Measurements from ENCODE around the gene ASZ1.

The ASZ1 gene

DNA sequence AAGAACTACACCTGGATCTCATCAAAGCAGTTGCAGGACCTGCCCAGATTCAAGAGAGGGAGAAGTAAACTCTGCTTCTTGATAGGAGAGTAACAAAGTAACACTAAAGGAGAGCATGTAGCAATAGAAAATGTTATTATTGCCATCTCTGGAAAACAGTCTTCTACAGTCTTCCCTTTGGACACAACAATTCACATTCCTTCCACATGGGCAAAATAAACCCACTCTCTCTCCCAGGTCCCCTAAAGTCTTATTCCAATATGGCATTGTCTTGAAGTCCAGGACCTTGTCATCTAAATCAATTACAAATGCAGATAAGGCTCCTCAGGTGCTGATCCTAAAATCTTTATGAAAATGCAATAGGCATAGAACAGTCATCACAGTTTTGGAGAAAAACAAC, 94.1 kb downstream of the ASZ1 start:
- DNase-seq, result no peak

DNA sequence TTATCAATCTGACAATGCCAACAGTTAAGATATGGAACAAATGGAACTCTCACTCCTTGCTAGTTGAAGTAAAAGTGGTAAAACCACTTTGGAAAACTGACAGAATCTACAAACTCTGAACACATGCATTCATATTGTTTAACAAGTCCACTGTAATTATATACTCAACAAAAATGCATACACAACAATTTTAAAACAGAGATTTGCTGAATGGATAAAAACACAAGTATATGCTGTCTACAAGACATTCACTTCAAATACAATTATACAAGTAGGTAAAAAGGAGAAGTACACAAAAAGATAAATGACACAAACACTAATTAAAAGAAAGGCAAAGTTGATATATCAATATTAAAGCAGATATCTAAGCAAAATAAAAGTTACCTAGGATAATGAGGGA, 95.3 kb downstream of the ASZ1 start:
- no peak for DNase-seq

DNA sequence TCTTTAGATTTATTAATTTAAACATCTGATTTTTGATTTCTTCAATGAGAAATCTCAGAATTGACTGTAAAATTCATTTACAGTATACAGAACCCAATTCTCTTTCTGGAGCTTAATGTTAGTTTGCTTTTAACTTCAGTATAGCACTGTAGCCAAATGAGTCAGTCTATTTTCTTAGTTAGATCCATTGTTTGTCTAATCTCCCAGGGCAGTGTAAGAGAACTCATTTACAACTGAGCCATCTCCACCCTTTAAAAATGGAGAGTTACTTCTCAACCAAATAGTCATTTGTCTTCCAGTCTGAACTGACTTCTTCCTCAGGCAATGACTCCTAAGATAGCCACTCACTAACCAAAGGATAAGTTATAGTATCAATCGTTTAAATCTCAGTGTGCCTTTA, 101.5 kb downstream of the ASZ1 start:
- no peak for DNase-seq

DNA sequence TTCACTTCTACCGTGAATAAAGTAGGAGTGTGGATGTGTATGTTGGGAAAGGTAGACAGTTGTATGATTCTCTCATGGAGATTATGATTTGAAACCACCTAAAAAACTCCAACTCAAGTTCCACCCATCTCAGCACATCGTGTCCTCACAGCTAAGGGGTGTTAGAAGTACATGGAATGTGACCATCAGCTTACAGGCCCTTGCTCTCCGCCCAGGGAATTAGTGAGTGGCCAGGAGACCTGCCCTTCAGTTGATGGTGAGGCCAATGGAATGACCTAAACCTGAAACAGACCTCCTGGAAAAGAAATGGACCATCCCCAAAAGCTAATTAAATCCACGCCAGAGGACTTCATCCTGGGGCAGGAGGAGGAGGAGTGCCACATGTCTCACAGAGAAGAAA, 102.3 kb downstream of the ASZ1 start:
- no peak for DNase-seq

DNA sequence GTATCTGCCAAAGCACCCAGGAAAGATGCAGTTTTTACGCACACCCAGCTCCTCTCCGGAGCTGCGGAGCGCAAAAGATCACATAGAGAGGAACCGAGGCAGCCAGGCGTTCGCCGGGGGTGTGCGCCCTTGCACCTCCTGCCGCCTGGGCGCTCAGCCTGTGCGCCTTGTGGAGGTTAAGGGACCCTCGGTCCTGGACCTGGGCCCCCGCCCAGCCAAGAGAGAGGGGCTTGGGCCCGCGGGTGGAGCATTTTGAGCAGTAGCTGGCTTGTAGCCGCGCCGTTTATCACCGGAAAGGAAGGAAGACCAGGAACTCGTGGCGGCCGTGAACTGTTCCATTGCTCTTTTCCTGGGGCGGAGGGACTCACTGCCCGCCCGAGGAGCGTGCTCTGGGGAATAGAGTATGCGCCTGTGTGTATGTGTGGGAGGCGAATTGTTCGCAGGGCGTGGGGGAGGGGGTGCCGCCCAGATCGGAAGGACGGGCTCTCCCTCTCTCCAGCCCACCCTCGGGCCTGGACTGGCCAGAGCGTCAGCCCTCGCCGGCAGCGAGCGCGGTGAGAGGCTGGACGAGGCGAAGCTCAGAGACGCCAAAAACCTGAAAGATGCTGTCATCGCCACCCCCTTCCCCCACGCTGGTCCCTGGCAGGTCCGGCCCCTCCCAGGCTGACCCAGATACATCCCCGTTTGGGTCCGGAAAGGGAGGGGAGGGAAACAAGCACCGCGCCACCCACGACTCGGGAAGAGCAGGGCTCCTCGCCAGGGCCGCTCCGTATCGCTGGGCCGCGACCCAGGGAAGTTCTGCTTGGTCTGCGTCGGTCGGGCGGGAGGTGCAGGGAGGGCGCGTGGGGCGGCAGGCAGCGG, 103.2 kb downstream of the ASZ1 start:
- no peak for DNase-seq

DNA sequence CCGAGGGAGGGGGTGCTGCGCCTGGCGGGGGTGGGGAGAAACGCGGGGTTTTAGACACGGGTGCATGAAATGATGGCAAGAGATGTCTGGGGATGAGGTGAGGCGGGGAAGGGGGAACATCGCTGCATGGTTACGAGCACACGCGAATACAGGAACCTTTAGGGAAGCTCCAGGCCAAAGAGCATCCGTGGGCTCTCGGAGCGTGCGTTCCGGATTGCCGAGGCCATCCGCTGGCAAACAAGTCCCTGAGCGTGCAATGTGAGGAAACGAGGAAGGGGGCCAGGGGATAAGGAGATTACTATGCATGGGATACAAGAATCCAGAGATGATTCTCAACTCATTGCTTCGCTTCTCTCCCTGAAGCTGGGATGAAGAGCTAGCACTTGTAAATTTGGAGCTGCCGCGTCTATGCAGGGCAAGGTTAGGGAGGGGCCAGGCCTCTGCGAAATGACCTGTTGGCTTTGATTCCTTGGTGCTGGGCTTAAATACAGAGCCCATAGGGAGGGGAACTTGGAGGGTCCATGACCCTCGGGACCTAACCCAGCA, 103.9 kb downstream of the ASZ1 start:
- DNase-seq, result no peak

DNA sequence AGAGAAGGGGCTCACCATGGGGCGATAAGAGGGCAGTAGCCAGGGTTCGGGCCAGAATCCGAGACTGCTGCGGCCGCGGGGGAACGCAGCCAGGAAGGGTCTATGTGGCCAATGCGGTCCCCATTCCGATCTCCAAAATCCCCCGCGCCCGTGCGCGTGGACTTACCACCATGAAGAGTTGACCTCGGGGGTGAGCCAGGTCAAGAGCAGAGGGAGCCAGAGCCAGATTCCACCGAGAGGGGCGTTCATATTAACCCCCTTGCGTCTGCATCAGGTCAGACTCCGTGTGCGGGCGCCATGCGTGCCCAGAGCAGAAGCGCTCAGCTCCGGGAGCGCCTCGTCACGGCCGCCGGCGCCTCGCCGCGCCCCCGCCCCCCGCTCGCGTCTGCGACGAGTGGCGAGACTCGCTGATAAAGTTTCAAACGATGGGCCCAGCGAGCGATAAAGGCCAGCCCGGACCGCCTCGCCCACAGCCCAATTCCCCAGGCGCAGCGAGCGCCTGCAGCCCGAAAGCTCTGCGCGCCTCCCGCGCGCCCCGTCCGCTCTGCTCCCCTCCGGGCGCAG, 104.5 kb downstream of the ASZ1 start, which contains the start of gene WNT2:
Gene WNT2 (minus strand): TSS at position 318 of the 564 bp plus-strand sequence. CDS start 69 bp downstream, at position 249.
- DNase-seq, result no peak

DNA sequence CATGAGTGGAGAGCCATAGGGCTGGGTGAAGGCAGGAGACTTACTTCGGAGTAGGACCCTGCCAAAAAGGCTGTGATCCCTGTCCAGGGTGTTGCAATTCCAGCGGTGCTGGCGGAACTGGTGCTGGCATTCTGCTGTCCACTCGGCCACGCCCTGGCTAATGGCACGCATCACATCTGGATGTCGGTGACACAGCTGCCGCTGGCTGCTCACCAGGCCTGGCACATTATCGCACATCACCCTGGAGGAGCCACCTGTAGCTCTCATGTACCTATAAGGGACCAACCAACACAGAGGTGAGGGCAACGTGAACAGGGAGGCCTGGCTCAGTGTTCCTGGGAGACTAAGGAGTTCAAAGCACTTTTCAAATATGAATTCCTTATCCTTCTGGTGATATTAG, 106.8 kb downstream of the ASZ1 start:
- no peak for DNase-seq

DNA sequence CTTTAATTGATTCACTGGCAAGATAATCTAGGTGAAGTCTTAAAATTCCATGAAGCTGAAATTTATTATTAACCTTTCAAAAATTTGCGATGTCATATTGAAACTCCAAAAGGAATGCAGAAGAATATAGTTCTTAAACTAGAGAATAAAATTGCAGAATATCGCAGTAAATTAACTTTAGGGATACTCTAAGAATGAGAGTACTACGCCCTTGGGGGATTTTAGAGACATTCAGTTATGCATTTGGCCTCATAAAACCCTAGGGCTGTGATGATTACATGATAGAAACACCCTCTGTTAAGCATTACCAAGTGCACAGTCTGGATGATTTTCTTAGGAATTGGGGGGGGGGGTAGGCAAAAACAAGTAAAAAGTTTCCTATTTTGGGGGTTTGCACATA, 108.1 kb downstream of the ASZ1 start:
- DNase-seq, result no peak

DNA sequence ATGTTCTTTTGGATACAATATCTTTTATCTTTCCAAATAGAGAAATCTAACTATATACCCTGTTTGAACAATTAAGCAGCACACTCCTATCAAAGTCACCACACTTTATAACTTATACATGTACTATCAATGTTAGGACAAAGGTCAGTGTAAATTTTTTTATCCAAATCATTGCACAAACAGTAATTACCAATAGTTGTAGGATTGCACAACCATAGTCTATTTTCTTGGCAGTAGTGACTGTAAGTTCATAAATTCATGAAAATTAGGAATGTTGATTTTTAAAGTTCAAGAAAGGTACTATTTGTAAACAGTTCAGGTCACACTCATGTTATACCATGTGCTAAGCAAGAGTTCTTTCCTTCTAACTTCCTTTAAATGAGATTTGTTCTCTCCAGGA, 113.7 kb downstream of the ASZ1 start:
- DNase-seq, result no peak

Data from effector CD4-positive, alpha-beta T cell (primary cell).